ENCODE results near the gene UBR3.

GRCh38 chr2:170123593-170123992 lies 296.3 kb downstream of the UBR3 start:
- TF ChIP-seq TEAD4 (IDR thresholded peaks at IDR 0.05) (0 out of 2 replicates have a peak, but pooled peaks have one; percentile 9), TAF1 (IDR thresholded peaks at IDR 0.05; ENCODE audit: low read depth) (no peak), YY1 (IDR thresholded peaks at IDR 0.05; ENCODE audit: low read depth) (no peak), ZBTB7A (IDR thresholded peaks at IDR 0.05; ENCODE audit: low read depth) (no peak), CEBPB (IDR thresholded peaks at IDR 0.05) (no peak), EP300 (IDR thresholded peaks at IDR 0.05; ENCODE audit: borderline replicate concordance) (no peak), EGR1 (IDR thresholded peaks at IDR 0.05) (no peak), NFIC (IDR thresholded peaks at IDR 0.05) (no peak), CREB1 (IDR thresholded peaks at IDR 0.05; ENCODE audit: low read depth) (no peak), RAD21 (IDR thresholded peaks at IDR 0.05; ENCODE audit: low read depth) (0 out of 2 replicates have a peak, but pooled peaks have one; percentile 9), TCF12 (IDR thresholded peaks at IDR 0.05; ENCODE audit: low read depth) (no peak)
- TF ChIP-seq, protein P1, sequence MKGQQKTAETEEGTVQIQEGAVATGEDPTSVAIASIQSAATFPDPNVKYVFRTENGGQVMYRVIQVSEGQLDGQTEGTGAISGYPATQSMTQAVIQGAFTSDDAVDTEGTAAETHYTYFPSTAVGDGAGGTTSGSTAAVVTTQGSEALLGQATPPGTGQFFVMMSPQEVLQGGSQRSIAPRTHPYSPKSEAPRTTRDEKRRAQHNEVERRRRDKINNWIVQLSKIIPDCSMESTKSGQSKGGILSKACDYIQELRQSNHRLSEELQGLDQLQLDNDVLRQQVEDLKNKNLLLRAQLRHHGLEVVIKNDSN (IDR thresholded peaks at IDR 0.05) = peak; percentile 70
- TF ChIP-seq, protein P2, sequence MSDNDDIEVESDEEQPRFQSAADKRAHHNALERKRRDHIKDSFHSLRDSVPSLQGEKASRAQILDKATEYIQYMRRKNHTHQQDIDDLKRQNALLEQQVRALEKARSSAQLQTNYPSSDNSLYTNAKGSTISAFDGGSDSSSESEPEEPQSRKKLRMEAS (IDR thresholded peaks at IDR 0.05) = no peak
- TF ChIP-seq, protein P3, sequence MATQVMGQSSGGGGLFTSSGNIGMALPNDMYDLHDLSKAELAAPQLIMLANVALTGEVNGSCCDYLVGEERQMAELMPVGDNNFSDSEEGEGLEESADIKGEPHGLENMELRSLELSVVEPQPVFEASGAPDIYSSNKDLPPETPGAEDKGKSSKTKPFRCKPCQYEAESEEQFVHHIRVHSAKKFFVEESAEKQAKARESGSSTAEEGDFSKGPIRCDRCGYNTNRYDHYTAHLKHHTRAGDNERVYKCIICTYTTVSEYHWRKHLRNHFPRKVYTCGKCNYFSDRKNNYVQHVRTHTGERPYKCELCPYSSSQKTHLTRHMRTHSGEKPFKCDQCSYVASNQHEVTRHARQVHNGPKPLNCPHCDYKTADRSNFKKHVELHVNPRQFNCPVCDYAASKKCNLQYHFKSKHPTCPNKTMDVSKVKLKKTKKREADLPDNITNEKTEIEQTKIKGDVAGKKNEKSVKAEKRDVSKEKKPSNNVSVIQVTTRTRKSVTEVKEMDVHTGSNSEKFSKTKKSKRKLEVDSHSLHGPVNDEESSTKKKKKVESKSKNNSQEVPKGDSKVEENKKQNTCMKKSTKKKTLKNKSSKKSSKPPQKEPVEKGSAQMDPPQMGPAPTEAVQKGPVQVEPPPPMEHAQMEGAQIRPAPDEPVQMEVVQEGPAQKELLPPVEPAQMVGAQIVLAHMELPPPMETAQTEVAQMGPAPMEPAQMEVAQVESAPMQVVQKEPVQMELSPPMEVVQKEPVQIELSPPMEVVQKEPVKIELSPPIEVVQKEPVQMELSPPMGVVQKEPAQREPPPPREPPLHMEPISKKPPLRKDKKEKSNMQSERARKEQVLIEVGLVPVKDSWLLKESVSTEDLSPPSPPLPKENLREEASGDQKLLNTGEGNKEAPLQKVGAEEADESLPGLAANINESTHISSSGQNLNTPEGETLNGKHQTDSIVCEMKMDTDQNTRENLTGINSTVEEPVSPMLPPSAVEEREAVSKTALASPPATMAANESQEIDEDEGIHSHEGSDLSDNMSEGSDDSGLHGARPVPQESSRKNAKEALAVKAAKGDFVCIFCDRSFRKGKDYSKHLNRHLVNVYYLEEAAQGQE (IDR thresholded peaks at IDR 0.05; ENCODE audit: low read depth) = no peak
